SK-N-MC (cell line): Measurements from ENCODE around the gene CLC.

ENCODE experiments used
- EZH2 ChIP-seq: fragments of 200-600 bp; sonication (generic); IDR thresholded peaks from one replicate; pipeline ENCODE4 v1.6.1; 2017; ENCODE audit warnings: antibody characterized with exemption
- FOXP2 ChIP-seq: optimal IDR thresholded peaks from 2 replicates; pipeline ENCODE3; 2011; ENCODE audit warnings: mild to moderate bottlenecking, moderate library complexity; ENCODE audit not compliant: insufficient read depth; ENCODE audit errors: extremely low read length, control extremely low read depth
- POLR2AphosphoS5 ChIP-seq: IDR thresholded peaks from 2 replicates; pipeline ENCODE4 v1.6.1; 2012; ENCODE audit warnings: mild to moderate bottlenecking, low read depth, low read length, borderline replicate concordance

DNA sequence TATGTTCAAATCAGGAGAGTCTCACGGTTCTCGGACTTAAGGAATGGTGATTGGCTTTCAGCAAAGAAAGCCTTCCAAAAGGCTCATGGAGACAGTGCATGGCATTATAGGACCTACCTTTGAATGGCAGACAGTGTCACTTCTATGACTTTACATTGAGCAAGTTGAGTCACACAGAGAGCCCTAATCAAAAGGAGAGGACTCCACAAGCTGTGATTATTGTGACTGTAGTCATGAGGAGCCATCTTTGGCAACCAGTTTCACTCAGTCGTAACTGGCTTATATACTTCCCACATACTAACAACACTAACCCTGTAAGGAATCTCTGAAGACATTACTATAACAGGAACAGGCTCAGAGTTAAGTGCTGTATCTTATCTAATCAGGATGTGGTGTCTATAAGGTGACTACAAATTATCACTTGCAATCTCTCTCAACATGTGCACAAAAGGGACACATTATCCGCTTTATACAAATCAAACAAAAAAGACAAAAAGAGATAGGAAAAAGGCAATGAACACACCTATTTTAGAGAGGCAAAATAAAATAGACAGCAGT lies 27.4 kb downstream of the CLC start:
- TF ChIP-seq POLR2AphosphoS5 (no peak), FOXP2 (no peak), EZH2 (no peak)
